K562 (cell line): ENCODE measurements around the gene CEACAM18. TPM values are rescaled to one million over a fixed set of nuclear protein-coding genes. Genes with fewer than 3 reads are reported as not detected.

ENCODE experiments used
- ARID1B ChIP-seq: fragments of 450-650 bp; IDR thresholded peaks from 2 replicates; pipeline ENCODE4 v1.6.1; 2016; ENCODE audit warnings: antibody characterized with exemption, mild to moderate bottlenecking, inconsistent platforms
- BRD4 ChIP-seq: fragments of 200-600 bp; sonication (generic); IDR thresholded peaks from 2 replicates; pipeline ENCODE4 v1.6.1; 2017; ENCODE audit warnings: inconsistent platforms
- CBX5 ChIP-seq: IDR thresholded peaks from 2 replicates; pipeline ENCODE4 v1.6.1; 2014; ENCODE audit warnings: low read depth, borderline replicate concordance
- DLX4 ChIP-seq: fragments of 250-450 bp; sonication (Bioruptor Pico); IDR thresholded peaks from 2 replicates; pipeline ENCODE4 v1.6.1; 2021; ENCODE audit warnings: mild to moderate bottlenecking
- DMBX1 ChIP-seq: fragments of 250-450 bp; sonication (Bioruptor Pico); IDR thresholded peaks from 2 replicates; pipeline ENCODE4 v1.8.0; 2022; ENCODE audit warnings: inconsistent platforms, mild to moderate bottlenecking, moderate library complexity, borderline replicate concordance
- EGR1 ChIP-seq: fragments of 450-650 bp; conservative IDR thresholded peaks from 2 replicates; pipeline ENCODE4 v1.6.1; 2017; ENCODE audit warnings: mild to moderate bottlenecking
- GABPB1 ChIP-seq: sonication (generic); formaldehyde crosslinking; IDR thresholded peaks from 2 replicates; pipeline ENCODE4 v1.8.0; 2022; ENCODE audit warnings: mild to moderate bottlenecking, missing genetic modification reagents
- GATAD2B ChIP-seq: fragments of 450-650 bp; IDR thresholded peaks from 2 replicates; pipeline ENCODE4 v1.6.1; 2017; ENCODE audit warnings: mild to moderate bottlenecking, borderline replicate concordance
- MECOM ChIP-seq: fragments of 250-450 bp; sonication (Bioruptor Pico); IDR thresholded peaks from 2 replicates; pipeline ENCODE4 v1.8.0; 2022; ENCODE audit warnings: inconsistent platforms
- MLX ChIP-seq, 2 experiments: fragments of 450-650 bp in 1 of 2; sonication (generic) in 1 of 2; formaldehyde crosslinking; conservative IDR thresholded peaks; 2 replicates each; pipeline versions ENCODE4 v1.4.0 to v1.8.1; 2020 to 2022; ENCODE audit warnings: mild to moderate bottlenecking in 1 of 2, missing genetic modification reagents in 1 of 2
- NBN ChIP-seq: fragments of 450-650 bp; IDR thresholded peaks from 2 replicates; pipeline ENCODE4 v1.6.1; 2016; ENCODE audit warnings: low read depth, mild to moderate bottlenecking
- POLR2G ChIP-seq: fragments of 200-400 bp; formaldehyde crosslinking; IDR thresholded peaks from 2 replicates; pipeline ENCODE4 v1.6.1; 2017; ENCODE audit warnings: low read depth, mild to moderate bottlenecking, antibody characterized with exemption, low read length, moderate library complexity
- RCOR1 ChIP-seq, 2 experiments: IDR thresholded peaks; 2 replicates each; pipeline ENCODE4 v1.6.1; 2012; ENCODE audit warnings: low read depth in 2 of 2, low read length in 2 of 2, borderline replicate concordance in 1 of 2, improper control_type of control experiment in 1 of 2
- REST ChIP-seq, 2 experiments: fragments of 450-650 bp; formaldehyde crosslinking in 1 of 2; IDR thresholded peaks; 2 replicates each; pipeline versions ENCODE4 v1.4.0 to v1.6.1; 2014 to 2020; ENCODE audit warnings: mild to moderate bottlenecking in 2 of 2, borderline replicate concordance in 1 of 2, low read depth in 1 of 2
- THAP7 ChIP-seq: fragments of 250-450 bp; sonication (Bioruptor Pico); IDR thresholded peaks from 2 replicates; pipeline ENCODE4 v1.5.0; 2021
- ZFP36 ChIP-seq: fragments of 150-350 bp; IDR thresholded peaks from 2 replicates; pipeline ENCODE4 v1.6.1; 2018; ENCODE audit warnings: low read length, low read depth; ENCODE audit not compliant: partially characterized antibody
- ZNF140 ChIP-seq: fragments of 250-450 bp; sonication (Bioruptor Pico); IDR thresholded peaks from 2 replicates; pipeline ENCODE4 v1.8.0; 2021; ENCODE audit warnings: moderate library complexity, mild to moderate bottlenecking, inconsistent platforms
- ZNF766 ChIP-seq: fragments of 200-800 bp; sonication (Bioruptor generic); conservative IDR thresholded peaks from 2 replicates; pipeline ENCODE4 v1.6.1; 2016; ENCODE audit warnings: missing genetic modification characterization, missing compliant biosample characterization
- polyA plus RNA-seq, 8 experiments: library from polyadenylated mRNA; depleted of rRNA in 4 of 8; stranded (reverse) in 5 of 8; unstranded in 3 of 8; fragments of >200 nt; fragmentation: Nextera tagmentation in 2 of 8; fragmentation: Illumina TruSeq in 1 of 8; extraction: Ambion mirVana in 2 of 8; extraction: Trizol in 1 of 8; gene quantifications; 2 replicates each; pipeline versions ENCODE4 v1.2.1 to v1.2.3, GENCODE V29; 2011 to 2014; ENCODE audit warnings: inconsistent platforms in 1 of 8, missing spikeins in 1 of 8
- total RNA-seq, 7 experiments: library from RNA; depleted of rRNA in 6 of 7; stranded (reverse); fragments of >200 nt in 6 of 7; fragmentation: Illumina TruSeq in 2 of 7; extraction: Trizol in 2 of 7; gene quantifications; 2 replicates each; pipeline versions ENCODE4 v1.2.1 to v1.2.3, GENCODE V29; 2011 to 2021; ENCODE audit warnings: low replicate concordance in 1 of 7

CEACAM18 gene
- total and polyA plus RNA-seq, 9 of the 15 experiments (the other 6 are each of a cell fraction or from before 2014, with no cell fraction given) = 0.08 to 0.24 (median 0.15) TPM; not detected in 3

- peak; percentile 96 for TF ChIP-seq REST (IDR thresholded peaks at IDR 0.05; ENCODE audit: borderline replicate concordance)
- TF ChIP-seq REST (CRISPR knock-in tag; IDR thresholded peaks at IDR 0.05; ENCODE audit: low read depth) = 0 out of 2 replicates have a peak, but pooled peaks have one; percentile 32
- TF ChIP-seq RCOR1 (IDR thresholded peaks at IDR 0.05; ENCODE audit: borderline replicate concordance in 1 of 2, low read depth in 2 of 2, low read length in 2 of 2) = peak in 1 of 2 experiments; percentile 88; a peak in 2 of 4 replicates
- 0 out of 2 replicates have a peak, but pooled peaks have one; percentile 40 for TF ChIP-seq NBN
- TF ChIP-seq DMBX1 = peak; percentile 67
- no peak for TF ChIP-seq POLR2G
- no peak for TF ChIP-seq EGR1
- 0 out of 2 replicates have a peak, but pooled peaks have one; percentile 37 for TF ChIP-seq GATAD2B
- no peak for TF ChIP-seq ZNF140 (CRISPR knock-in tag)
- TF ChIP-seq ZFP36 = peak; percentile 27
- TF ChIP-seq MECOM (CRISPR knock-in tag) = no peak
- TF ChIP-seq DLX4 = no peak
- no peak for TF ChIP-seq BRD4
- TF ChIP-seq CBX5 = 0 out of 2 replicates have a peak, but pooled peaks have one; percentile 53
- TF ChIP-seq THAP7 = no peak
- TF ChIP-seq GABPB1 (CRISPR knock-in tag) = no peak
- 0 out of 2 replicates have a peak, but pooled peaks have one; percentile 42 for TF ChIP-seq ZNF766 (CRISPR knock-in tag)
- TF ChIP-seq MLX (CRISPR knock-in tag; conservative IDR thresholded peaks at IDR 0.05) = no peak
- no peak for TF ChIP-seq ARID1B
Measured at GRCh38 chr19:51473009-51473707, 5.2 kb upstream of the CEACAM18 start (continued).
